Measurements from ENCODE around the gene FGB.

DNA sequence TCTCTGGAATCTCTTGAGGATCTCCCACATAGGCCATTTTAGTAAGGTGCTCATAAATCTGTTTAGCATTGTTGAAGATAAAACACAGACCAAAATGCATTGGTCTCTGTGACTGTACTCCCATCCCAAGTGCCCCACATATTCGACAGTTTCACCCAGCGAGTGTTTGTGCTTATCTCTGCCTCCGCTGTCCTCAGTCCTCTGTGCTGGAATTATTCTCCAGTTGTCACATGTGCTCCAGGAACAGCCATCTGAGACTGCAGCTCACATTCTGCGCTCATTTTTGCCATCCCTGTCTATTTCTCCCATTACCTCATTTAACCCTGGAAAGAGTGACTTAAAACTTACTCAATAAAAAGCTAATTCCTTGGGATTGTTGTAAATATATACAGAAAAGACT lies 43.6 kb upstream of the FGB start:
- TF ChIP-seq CTCF (IDR thresholded peaks at IDR 0.05; ENCODE audit: low read depth, low read length) (no peak), MAX (IDR thresholded peaks at IDR 0.05; ENCODE audit: low read depth, low read length) (no peak)
